ENCODE results near the gene PLA2G12A. TPM values are rescaled to one million over a fixed set of nuclear protein-coding genes. Genes with fewer than 3 reads are reported as not detected.

Gene PLA2G12A
- total RNA-seq, 2 donors from 2014 or later = 13.8 to 39.4 TPM

- peaks cover 2% of the 10 kb centered on the region for H3K4me1 Mint-ChIP-seq
- H3K9me3 ChIP-seq (ENCODE audit: control insufficient read depth, low read length, poor library complexity, severe bottlenecking) = no peaks in the 10 kb centered on the region
- peaks cover 9% of the 10 kb centered on the region for H3K27me3 Mint-ChIP-seq
- no peak overlapping the region for H3K4me3 Mint-ChIP-seq
- DNase-seq = no peak
- no peak for ATAC-seq
- H3K27ac Mint-ChIP-seq = no peak overlapping the region
- peaks cover 4% of the 10 kb centered on the region for H3K36me3 Mint-ChIP-seq (ENCODE audit: low read depth)
These were observed 16.0 kb upstream of the PLA2G12A start for GRCh38 chr4:109745830-109746229.

GRCh38 chr4:109739547-109739946 lies 9.7 kb upstream of the PLA2G12A start:
- ATAC-seq (no peak), DNase-seq (no peak)
- Mint-ChIP-seq H3K27ac (no peak overlapping the region), H3K4me1 (peaks cover 3% of the 10 kb centered on the region), H3K36me3 (ENCODE audit: low read depth) (peaks cover 4% of the 10 kb centered on the region), H3K4me3 (no peak overlapping the region), H3K27me3 (peaks cover 20% of the 10 kb centered on the region)
- no peaks in the 10 kb centered on the region for H3K9me3 ChIP-seq (ENCODE audit: control insufficient read depth, low read length, poor library complexity, severe bottlenecking)

GRCh38 chr4:109738104-109738872 lies 8.4 kb upstream of the PLA2G12A start:
- H3K9me3 ChIP-seq (ENCODE audit: control insufficient read depth, low read length, poor library complexity, severe bottlenecking) = no peaks in the 10 kb centered on the region
- ATAC-seq (no peak), DNase-seq (no peak)
- peaks cover 3% of the 10 kb centered on the region for H3K4me1 Mint-ChIP-seq
- H3K4me3 Mint-ChIP-seq = no peak overlapping the region
- peaks cover 16% of the 10 kb centered on the region for H3K27me3 Mint-ChIP-seq
- H3K36me3 Mint-ChIP-seq (ENCODE audit: low read depth) = peaks cover 4% of the 10 kb centered on the region
- H3K27ac Mint-ChIP-seq = no peak overlapping the region

GRCh38 chr4:109735566-109736365 lies 5.9 kb upstream of the PLA2G12A start:
- no peaks in the 10 kb centered on the region for H3K9me3 ChIP-seq (ENCODE audit: control insufficient read depth, low read length, poor library complexity, severe bottlenecking)
- peaks cover 4% of the 10 kb centered on the region for H3K36me3 Mint-ChIP-seq (ENCODE audit: low read depth)
- no peak overlapping the region for H3K27ac Mint-ChIP-seq
- peaks cover 5% of the 10 kb centered on the region for H3K4me1 Mint-ChIP-seq
- DNase-seq (no peak), ATAC-seq (no peak)
- H3K27me3 Mint-ChIP-seq = peaks cover 11% of the 10 kb centered on the region
- no peak overlapping the region for H3K4me3 Mint-ChIP-seq

- H3K27me3 Mint-ChIP-seq = peaks cover 11% of the 10 kb centered on the region
- no peak for DNase-seq
- no peak for ATAC-seq
- H3K4me3 Mint-ChIP-seq = no peak overlapping the region
- peaks cover 12% of the 10 kb centered on the region for H3K4me1 Mint-ChIP-seq
- H3K9me3 ChIP-seq (ENCODE audit: control insufficient read depth, low read length, poor library complexity, severe bottlenecking) = no peaks in the 10 kb centered on the region
- no peak overlapping the region for H3K27ac Mint-ChIP-seq
- H3K36me3 Mint-ChIP-seq (ENCODE audit: low read depth) = peaks cover 4% of the 10 kb centered on the region
These were observed 3.9 kb upstream of the PLA2G12A start for GRCh38 chr4:109733728-109734127.

- Mint-ChIP-seq H3K4me3 (peak overlapping the region; percentile 91), H3K27me3 (no peaks in the 10 kb centered on the region), H3K36me3 (ENCODE audit: low read depth) (peaks cover 6% of the 10 kb centered on the region), H3K4me1 (peaks cover 21% of the 10 kb centered on the region), H3K27ac (no peak overlapping the region)
- DNase-seq = no peak
- ATAC-seq = no peak
- no peaks in the 10 kb centered on the region for H3K9me3 ChIP-seq (ENCODE audit: control insufficient read depth, low read length, poor library complexity, severe bottlenecking)
These were observed 1.0 kb upstream of the PLA2G12A start for GRCh38 chr4:109730619-109731545.

GRCh38 chr4:109729117-109729717 lies 653 bp downstream of the PLA2G12A start:
- no peaks in the 10 kb centered on the region for H3K9me3 ChIP-seq (ENCODE audit: control insufficient read depth, low read length, poor library complexity, severe bottlenecking)
- Mint-ChIP-seq H3K4me3 (peak overlapping the region; percentile 91), H3K4me1 (peaks cover 27% of the 10 kb centered on the region), H3K27me3 (no peaks in the 10 kb centered on the region), H3K27ac (no peak overlapping the region), H3K36me3 (ENCODE audit: low read depth) (peaks cover 11% of the 10 kb centered on the region)
- no peak for ATAC-seq
- DNase-seq = no peak

GRCh38 chr4:109728385-109728784 lies 1.5 kb downstream of the PLA2G12A start:
- Mint-ChIP-seq H3K27me3 (no peaks in the 10 kb centered on the region), H3K36me3 (ENCODE audit: low read depth) (peaks cover 11% of the 10 kb centered on the region), H3K4me1 (peaks cover 29% of the 10 kb centered on the region), H3K4me3 (peak overlapping the region; percentile 31), H3K27ac (no peak overlapping the region)
- no peak for ATAC-seq
- H3K9me3 ChIP-seq (ENCODE audit: control insufficient read depth, low read length, poor library complexity, severe bottlenecking) = no peaks in the 10 kb centered on the region
- no peak for DNase-seq

- peaks cover 23% of the 10 kb centered on the region for H3K4me1 Mint-ChIP-seq
- H3K27ac Mint-ChIP-seq = no peak overlapping the region
- no peaks in the 10 kb centered on the region for H3K27me3 Mint-ChIP-seq
- DNase-seq = no peak
- no peaks in the 10 kb centered on the region for H3K9me3 ChIP-seq (ENCODE audit: control insufficient read depth, low read length, poor library complexity, severe bottlenecking)
- no peak overlapping the region for H3K4me3 Mint-ChIP-seq
- H3K36me3 Mint-ChIP-seq (ENCODE audit: low read depth) = peaks cover 11% of the 10 kb centered on the region
- ATAC-seq = no peak
These were observed 6.8 kb downstream of the PLA2G12A start for GRCh38 chr4:109723110-109723509.

GRCh38 chr4:109722357-109722756 lies 7.5 kb downstream of the PLA2G12A start:
- Mint-ChIP-seq H3K27ac (no peak overlapping the region), H3K4me1 (peaks cover 19% of the 10 kb centered on the region), H3K36me3 (ENCODE audit: low read depth) (peaks cover 11% of the 10 kb centered on the region), H3K4me3 (no peak overlapping the region), H3K27me3 (no peaks in the 10 kb centered on the region)
- ATAC-seq (no peak), DNase-seq (no peak)
- no peaks in the 10 kb centered on the region for H3K9me3 ChIP-seq (ENCODE audit: control insufficient read depth, low read length, poor library complexity, severe bottlenecking)

GRCh38 chr4:109721033-109721432 lies 8.8 kb downstream of the PLA2G12A start:
- no peak for ATAC-seq
- no peaks in the 10 kb centered on the region for H3K27me3 Mint-ChIP-seq
- H3K9me3 ChIP-seq (ENCODE audit: control insufficient read depth, low read length, poor library complexity, severe bottlenecking) = no peaks in the 10 kb centered on the region
- H3K36me3 Mint-ChIP-seq (ENCODE audit: low read depth) = peaks cover 10% of the 10 kb centered on the region
- H3K4me1 Mint-ChIP-seq = peaks cover 14% of the 10 kb centered on the region
- H3K27ac Mint-ChIP-seq = no peak overlapping the region
- DNase-seq = no peak
- no peak overlapping the region for H3K4me3 Mint-ChIP-seq

- no peak for DNase-seq
- H3K27me3 Mint-ChIP-seq = no peaks in the 10 kb centered on the region
- no peak overlapping the region for H3K27ac Mint-ChIP-seq
- peaks cover 6% of the 10 kb centered on the region for H3K36me3 Mint-ChIP-seq (ENCODE audit: low read depth)
- H3K9me3 ChIP-seq (ENCODE audit: control insufficient read depth, low read length, poor library complexity, severe bottlenecking) = no peaks in the 10 kb centered on the region
- H3K4me3 Mint-ChIP-seq = no peak overlapping the region
- no peak for ATAC-seq
- H3K4me1 Mint-ChIP-seq = peaks cover 11% of the 10 kb centered on the region
These were observed 10.3 kb downstream of the PLA2G12A start for GRCh38 chr4:109719604-109720003.
